Measurements from ENCODE around the gene NEK2. TPM values are rescaled to one million over a fixed set of nuclear protein-coding genes. Genes with fewer than 3 reads are reported as not detected.
"Not testable (repeated sequence)": the region's sequence is repeated elsewhere in the genome, so short reads cannot be mapped to it uniquely, and the experiment has no call there.

The NEK2 gene
- total RNA-seq, 1 experiment from 2014 or later: 50.2 TPM

DNA sequence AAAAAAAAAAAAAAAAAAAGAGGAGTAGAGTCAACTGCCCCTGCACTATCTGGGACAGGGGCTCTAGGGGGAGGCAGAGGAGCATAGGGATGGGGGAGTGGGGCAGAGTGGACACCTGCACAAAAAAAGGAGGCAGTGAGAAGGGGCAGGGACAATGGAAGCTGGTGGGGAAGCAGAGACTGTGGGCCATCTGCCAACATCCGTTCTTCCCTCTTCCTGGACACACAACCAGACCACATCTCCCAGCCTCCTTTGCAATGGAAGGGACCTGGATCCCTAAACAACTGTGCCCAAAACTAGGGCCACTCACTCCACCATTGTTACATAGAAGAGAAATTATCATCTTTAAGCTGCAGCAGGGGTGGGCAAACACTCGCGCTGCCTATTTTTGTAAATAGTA lies 38.4 kb downstream of the NEK2 start (continued):
- no peak for TF ChIP-seq POLR2AphosphoS5 (IDR thresholded peaks at IDR 0.05; ENCODE audit: low read depth, low read length)
- TF ChIP-seq, protein P1, sequence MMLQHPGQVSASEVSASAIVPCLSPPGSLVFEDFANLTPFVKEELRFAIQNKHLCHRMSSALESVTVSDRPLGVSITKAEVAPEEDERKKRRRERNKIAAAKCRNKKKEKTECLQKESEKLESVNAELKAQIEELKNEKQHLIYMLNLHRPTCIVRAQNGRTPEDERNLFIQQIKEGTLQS (IDR thresholded peaks at IDR 0.05): no peak
- TF ChIP-seq EZH2 (IDR thresholded peaks at IDR 0.05): no peak
- TF ChIP-seq YY1 (IDR thresholded peaks at IDR 0.05; ENCODE audit: extremely low read depth, insufficient replicate concordance, low read depth, low read length): no peak

DNA sequence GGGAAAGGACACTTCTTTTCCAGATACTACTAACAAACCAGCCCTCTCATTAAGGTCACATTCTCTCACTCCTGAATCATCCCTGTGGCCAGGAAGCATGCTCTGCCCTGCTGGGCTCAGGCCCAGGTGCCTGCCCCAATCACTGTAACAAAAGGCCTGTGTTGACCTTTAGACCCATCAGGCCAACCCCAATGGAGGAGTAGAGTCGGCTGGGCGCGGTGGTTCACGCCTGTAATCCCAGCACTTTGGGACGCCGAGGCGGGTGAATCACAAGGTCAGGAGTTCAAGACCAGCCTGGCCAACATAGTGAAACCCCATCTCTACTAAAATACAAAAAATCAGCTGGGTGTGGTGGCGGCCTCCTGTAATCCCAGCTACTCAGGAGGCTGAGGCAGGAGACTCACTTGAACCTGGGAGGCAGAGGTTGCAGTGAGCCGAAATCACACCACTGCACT lies 38.8 kb downstream of the NEK2 start:
- H3K27ac ChIP-seq (ENCODE audit: low read depth, low read length); H3K79me2 ChIP-seq (ENCODE audit: insufficient read depth, low read length); CTCF ChIA-PET; H4K20me1 ChIP-seq (ENCODE audit: insufficient read depth); POLR2A ChIA-PET; H3K36me3 ChIP-seq (ENCODE audit: control insufficient read depth in 1 of 2, insufficient read depth in 2 of 2, low read length in 2 of 2); H3K9me2 ChIP-seq (ENCODE audit: insufficient read depth); H3K9me3 ChIP-seq (ENCODE audit: control insufficient read depth in 1 of 2, insufficient read depth in 1 of 2, low read depth in 1 of 2, low read length in 2 of 2); intact Hi-C loops (cut with micrococcal nuclease); BruUV-seq (replicated peaks); H2AFZ ChIP-seq (ENCODE audit: low read depth, low read length, poor library complexity, severe bottlenecking); H3K27me3 ChIP-seq (ENCODE audit: insufficient read depth, low read length): not testable (repeated sequence)
- Histone ChIP-seq H3K4me1 (ENCODE audit: control insufficient read depth in 1 of 2, insufficient read depth in 2 of 2, low read length in 2 of 2) (peaks cover 9 to 28% of the 10 kb centered on the region in 2 experiments; a peak in 3 of 4 replicates), H3K4me2 (ENCODE audit: low read length) (peak overlapping the region; percentile 57), H3K4me3 (replicated peaks in 1 of 2; ENCODE audit: low read depth in 1 of 2, low read length in 2 of 2) (0 out of 4 replicates have a peak overlapping the region, but pooled peaks of 1 of the 2 experiments have one; percentile 12), H3K9ac (ENCODE audit: low read length) (0 out of 2 replicates have a peak overlapping the region, but pooled peaks have one; percentile 2)
- ATAC-seq (peak; percentile 89), DNase-seq (ENCODE audit: low read depth, low spot score) (peak; percentile 38)
- RAD21 ChIA-PET (ENCODE audit: low non-redundant PET in 1 of 2, low total read pairs in 2 of 2, uncharacterized antibody in 2 of 2, unreplicated experiment in 2 of 2): interaction anchor here in 1 of 2 experiments (0.7 kb wide), 1 partner anchor 857 kb away, joined by 5 read pairs; no protein-coding TSS in a partner anchor
- TF ChIP-seq JUND (IDR thresholded peaks at IDR 0.05) (peak; percentile 57), EGR1 (IDR thresholded peaks at IDR 0.05; ENCODE audit: low read depth) (peak; percentile 78), RAD21 (IDR thresholded peaks at IDR 0.05; ENCODE audit: low read depth) (0 out of 2 replicates have a peak, but pooled peaks have one; percentile 3), SP1 (IDR thresholded peaks at IDR 0.05; ENCODE audit: low read depth) (peak; percentile 68)
- TF ChIP-seq, protein P2, sequence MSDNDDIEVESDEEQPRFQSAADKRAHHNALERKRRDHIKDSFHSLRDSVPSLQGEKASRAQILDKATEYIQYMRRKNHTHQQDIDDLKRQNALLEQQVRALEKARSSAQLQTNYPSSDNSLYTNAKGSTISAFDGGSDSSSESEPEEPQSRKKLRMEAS (IDR thresholded peaks at IDR 0.05): peak; percentile 34; the same call in 1 of the 2 replicates
